Measurements from ENCODE around the gene DLK2. TPM values are rescaled to one million over a fixed set of nuclear protein-coding genes. Genes with fewer than 3 reads are reported as not detected.

Gene DLK2
- total and polyA plus RNA-seq, 2 of the 13 experiments (the other 11 are each of a cell fraction or from before 2014, with no cell fraction given) = 1.2 to 3.8 TPM

DNA sequence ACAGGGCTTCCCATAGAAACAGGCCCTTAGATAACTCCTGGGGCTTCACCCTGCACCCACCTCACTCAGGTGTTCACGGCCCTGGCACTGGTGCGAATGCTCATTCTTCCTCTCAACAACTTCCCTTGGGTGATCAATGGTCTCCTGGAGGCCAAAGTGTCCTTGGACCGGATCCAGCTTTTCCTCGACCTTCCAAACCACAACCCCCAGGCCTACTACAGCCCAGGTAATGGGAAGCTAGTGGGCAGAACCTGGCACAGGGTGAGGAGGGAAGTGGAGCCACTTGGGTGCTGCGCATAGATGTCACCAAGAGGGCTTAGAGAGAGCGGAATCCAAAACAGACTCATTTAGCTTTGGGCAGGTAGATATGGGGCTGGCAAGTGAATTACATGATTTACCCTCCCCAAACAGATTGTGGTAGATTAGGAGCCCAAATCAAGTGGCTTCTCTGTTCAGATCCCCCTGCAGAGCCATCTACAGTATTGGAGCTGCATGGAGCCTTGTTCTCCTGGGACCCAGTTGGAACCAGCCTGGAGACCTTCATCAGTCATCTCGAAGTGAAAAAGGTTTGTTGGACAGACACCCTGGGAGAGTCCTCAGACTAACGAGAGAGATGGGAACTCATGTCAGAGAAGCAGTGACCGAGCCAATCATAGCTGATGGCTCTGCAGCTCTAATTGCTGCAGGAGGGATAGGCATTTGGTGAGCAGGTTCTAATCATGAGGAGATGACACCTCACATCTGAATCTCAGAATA is 19.5 kb downstream of the DLK2 start (continued):
- TF ChIP-seq, protein P1, sequence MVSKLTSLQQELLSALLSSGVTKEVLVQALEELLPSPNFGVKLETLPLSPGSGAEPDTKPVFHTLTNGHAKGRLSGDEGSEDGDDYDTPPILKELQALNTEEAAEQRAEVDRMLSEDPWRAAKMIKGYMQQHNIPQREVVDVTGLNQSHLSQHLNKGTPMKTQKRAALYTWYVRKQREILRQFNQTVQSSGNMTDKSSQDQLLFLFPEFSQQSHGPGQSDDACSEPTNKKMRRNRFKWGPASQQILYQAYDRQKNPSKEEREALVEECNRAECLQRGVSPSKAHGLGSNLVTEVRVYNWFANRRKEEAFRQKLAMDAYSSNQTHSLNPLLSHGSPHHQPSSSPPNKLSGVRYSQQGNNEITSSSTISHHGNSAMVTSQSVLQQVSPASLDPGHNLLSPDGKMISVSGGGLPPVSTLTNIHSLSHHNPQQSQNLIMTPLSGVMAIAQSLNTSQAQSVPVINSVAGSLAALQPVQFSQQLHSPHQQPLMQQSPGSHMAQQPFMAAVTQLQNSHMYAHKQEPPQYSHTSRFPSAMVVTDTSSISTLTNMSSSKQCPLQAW (CRISPR knock-in tag; IDR thresholded peaks at IDR 0.05) = peak; percentile 65
- no peak for TF ChIP-seq ZZZ3 (CRISPR knock-in tag; IDR thresholded peaks at IDR 0.05; ENCODE audit: borderline replicate concordance)
- no peak for TF ChIP-seq FIP1L1 (IDR thresholded peaks at IDR 0.05; ENCODE audit: borderline replicate concordance, insufficient read depth, low read depth, low read length)
- 0 out of 2 replicates have a peak, but pooled peaks have one; percentile 57 for TF ChIP-seq ZNF674 (CRISPR knock-in tag; IDR thresholded peaks at IDR 0.05; ENCODE audit: low read depth)
- TF ChIP-seq KDM2A (CRISPR knock-in tag; IDR thresholded peaks at IDR 0.05; ENCODE audit: borderline replicate concordance, low read depth) = 0 out of 2 replicates have a peak, but pooled peaks have one; percentile 25
- no peak for TF ChIP-seq RAD21 (CRISPR knock-in tag; IDR thresholded peaks at IDR 0.05)
- no peak for TF ChIP-seq ATF7 (IDR thresholded peaks at IDR 0.05)
- TF ChIP-seq ATF7 (CRISPR knock-in tag; IDR thresholded peaks at IDR 0.05) = peak; percentile 50; the same call in 1 of the 2 replicates
- TF ChIP-seq, protein P2, sequence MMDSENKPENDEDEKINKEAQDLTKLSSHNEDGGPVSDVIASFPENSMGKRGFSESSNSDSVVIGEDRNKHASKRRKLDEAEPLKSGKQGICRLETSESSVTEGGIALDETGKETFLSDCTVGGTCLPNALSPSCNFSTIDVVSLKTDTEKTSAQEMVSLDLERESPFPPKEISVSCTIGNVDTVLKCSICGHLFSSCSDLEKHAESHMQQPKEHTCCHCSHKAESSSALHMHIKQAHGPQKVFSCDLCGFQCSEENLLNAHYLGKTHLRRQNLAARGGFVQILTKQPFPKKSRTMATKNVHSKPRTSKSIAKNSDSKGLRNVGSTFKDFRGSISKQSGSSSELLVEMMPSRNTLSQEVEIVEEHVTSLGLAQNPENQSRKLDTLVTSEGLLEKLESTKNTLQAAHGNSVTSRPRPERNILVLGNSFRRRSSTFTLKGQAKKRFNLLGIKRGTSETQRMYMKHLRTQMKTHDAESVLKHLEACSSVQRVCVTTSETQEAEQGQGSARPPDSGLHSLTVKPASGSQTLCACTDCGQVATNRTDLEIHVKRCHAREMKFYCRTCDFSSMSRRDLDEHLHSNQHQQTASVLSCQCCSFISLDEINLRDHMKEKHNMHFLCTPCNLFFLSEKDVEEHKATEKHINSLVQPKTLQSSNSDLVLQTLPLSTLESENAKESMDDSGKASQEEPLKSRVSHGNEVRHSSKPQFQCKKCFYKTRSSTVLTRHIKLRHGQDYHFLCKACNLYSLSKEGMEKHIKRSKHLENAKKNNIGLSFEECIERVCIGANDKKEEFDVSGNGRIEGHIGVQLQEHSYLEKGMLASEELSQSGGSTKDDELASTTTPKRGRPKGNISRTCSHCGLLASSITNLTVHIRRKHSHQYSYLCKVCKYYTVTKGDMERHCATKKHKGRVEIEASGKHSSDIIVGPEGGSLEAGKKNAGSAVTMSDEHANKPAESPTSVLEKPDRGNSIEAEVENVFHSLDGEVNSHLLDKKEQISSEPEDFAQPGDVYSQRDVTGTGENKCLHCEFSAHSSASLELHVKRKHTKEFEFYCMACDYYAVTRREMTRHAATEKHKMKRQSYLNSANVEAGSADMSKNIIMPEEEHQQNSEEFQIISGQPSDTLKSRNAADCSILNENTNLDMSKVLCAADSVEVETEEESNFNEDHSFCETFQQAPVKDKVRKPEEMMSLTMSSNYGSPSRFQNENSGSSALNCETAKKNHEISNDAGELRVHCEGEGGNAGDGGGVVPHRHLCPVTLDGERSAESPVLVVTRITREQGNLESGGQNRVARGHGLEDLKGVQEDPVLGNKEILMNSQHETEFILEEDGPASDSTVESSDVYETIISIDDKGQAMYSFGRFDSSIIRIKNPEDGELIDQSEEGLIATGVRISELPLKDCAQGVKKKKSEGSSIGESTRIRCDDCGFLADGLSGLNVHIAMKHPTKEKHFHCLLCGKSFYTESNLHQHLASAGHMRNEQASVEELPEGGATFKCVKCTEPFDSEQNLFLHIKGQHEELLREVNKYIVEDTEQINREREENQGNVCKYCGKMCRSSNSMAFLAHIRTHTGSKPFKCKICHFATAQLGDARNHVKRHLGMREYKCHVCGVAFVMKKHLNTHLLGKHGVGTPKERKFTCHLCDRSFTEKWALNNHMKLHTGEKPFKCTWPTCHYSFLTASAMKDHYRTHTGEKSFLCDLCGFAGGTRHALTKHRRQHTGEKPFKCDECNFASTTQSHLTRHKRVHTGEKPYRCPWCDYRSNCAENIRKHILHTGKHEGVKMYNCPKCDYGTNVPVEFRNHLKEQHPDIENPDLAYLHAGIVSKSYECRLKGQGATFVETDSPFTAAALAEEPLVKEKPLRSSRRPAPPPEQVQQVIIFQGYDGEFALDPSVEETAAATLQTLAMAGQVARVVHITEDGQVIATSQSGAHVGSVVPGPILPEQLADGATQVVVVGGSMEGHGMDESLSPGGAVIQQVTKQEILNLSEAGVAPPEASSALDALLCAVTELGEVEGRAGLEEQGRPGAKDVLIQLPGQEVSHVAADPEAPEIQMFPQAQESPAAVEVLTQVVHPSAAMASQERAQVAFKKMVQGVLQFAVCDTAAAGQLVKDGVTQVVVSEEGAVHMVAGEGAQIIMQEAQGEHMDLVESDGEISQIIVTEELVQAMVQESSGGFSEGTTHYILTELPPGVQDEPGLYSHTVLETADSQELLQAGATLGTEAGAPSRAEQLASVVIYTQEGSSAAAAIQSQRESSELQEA (CRISPR knock-in tag; IDR thresholded peaks at IDR 0.05; ENCODE audit: not compliant biosample characterization) = peak; percentile 27
- TF ChIP-seq SALL2 (CRISPR knock-in tag; IDR thresholded peaks at IDR 0.05) = no peak
- TF ChIP-seq CAMTA2 (CRISPR knock-in tag; IDR thresholded peaks at IDR 0.05; ENCODE audit: borderline replicate concordance) = peak; percentile 84; the same call in 1 of the 2 replicates
- TF ChIP-seq, protein P3, sequence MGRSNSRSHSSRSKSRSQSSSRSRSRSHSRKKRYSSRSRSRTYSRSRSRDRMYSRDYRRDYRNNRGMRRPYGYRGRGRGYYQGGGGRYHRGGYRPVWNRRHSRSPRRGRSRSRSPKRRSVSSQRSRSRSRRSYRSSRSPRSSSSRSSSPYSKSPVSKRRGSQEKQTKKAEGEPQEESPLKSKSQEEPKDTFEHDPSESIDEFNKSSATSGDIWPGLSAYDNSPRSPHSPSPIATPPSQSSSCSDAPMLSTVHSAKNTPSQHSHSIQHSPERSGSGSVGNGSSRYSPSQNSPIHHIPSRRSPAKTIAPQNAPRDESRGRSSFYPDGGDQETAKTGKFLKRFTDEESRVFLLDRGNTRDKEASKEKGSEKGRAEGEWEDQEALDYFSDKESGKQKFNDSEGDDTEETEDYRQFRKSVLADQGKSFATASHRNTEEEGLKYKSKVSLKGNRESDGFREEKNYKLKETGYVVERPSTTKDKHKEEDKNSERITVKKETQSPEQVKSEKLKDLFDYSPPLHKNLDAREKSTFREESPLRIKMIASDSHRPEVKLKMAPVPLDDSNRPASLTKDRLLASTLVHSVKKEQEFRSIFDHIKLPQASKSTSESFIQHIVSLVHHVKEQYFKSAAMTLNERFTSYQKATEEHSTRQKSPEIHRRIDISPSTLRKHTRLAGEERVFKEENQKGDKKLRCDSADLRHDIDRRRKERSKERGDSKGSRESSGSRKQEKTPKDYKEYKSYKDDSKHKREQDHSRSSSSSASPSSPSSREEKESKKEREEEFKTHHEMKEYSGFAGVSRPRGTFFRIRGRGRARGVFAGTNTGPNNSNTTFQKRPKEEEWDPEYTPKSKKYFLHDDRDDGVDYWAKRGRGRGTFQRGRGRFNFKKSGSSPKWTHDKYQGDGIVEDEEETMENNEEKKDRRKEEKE (IDR thresholded peaks at IDR 0.05) = no peak
- 0 out of 2 replicates have a peak, but pooled peaks have one; percentile 24 for TF ChIP-seq ZNF788 (CRISPR knock-in tag; IDR thresholded peaks at IDR 0.05; ENCODE audit: borderline replicate concordance)
- no peak for TF ChIP-seq REXO4 (CRISPR knock-in tag; IDR thresholded peaks at IDR 0.05; ENCODE audit: borderline replicate concordance)
- peak; percentile 9 for TF ChIP-seq IKZF4 (CRISPR knock-in tag; IDR thresholded peaks at IDR 0.05; ENCODE audit: borderline replicate concordance, low read depth, not compliant biosample characterization)
